GM21786 (cell line): ENCODE data around the gene SSNA1.

ENCODE experiments used
- ATAC-seq: cut with Tn5 transposase; IDR thresholded peaks from one replicate; pipeline ENCODE4 v1.9.1; 2021; ENCODE audit not compliant: unreplicated experiment

The SSNA1 gene

DNA sequence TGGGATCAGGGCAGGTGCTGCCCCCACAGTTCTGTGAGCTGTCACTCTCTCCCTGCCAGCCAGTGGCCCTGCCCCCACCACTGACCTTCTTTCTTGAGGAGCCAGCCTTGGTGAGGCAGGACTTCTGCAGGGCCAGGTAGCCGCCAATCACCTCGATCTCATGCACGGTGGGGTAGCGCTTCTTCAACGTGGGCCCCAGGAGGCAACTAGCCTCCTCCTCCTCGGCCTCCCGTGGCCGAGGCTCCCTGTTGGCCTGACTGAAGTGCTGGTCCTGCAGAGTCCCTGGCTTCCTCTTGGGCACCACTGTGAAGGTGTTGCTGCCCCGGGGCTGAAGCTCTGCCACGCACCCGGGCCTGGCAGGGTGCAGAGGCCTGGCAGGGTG is 10.4 kb downstream of the SSNA1 start:
- ATAC-seq, result no peak

DNA sequence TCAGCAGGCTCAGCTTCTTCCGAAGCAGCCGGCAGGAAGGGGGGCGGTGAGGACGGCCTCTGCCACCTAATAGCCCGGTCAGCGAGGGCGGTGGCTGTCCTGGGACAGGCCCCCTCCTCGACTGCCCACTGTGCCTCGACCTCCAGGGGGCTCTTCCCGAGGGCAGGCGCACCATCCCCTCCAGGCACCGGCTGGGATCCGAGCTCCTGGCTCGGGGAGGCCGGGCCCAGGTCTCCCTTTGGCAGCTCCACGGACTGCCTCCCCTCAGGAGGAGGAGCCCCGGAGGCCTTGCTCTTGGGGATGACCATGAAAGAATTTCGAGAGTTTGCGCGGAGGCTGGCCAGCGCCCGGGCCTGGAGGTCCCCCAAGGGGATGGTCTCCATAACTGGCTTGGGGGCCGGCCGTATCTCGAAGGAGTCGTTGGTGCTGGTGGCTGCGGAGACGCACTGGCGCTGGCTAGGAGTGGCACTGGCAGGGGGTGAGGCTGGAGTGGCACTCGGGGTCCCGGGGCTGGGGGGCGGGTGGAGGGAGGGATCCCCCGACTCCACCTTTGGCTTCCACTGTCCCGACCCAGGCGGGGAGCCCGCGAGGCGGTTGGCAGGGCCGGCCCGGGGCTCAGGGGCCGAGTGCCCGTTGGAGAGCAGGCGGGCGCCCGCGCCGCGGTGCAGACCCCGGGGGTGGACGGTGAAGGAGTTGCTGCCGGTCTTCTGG is 11.1 kb downstream of the SSNA1 start:
- ATAC-seq, result no peak

DNA sequence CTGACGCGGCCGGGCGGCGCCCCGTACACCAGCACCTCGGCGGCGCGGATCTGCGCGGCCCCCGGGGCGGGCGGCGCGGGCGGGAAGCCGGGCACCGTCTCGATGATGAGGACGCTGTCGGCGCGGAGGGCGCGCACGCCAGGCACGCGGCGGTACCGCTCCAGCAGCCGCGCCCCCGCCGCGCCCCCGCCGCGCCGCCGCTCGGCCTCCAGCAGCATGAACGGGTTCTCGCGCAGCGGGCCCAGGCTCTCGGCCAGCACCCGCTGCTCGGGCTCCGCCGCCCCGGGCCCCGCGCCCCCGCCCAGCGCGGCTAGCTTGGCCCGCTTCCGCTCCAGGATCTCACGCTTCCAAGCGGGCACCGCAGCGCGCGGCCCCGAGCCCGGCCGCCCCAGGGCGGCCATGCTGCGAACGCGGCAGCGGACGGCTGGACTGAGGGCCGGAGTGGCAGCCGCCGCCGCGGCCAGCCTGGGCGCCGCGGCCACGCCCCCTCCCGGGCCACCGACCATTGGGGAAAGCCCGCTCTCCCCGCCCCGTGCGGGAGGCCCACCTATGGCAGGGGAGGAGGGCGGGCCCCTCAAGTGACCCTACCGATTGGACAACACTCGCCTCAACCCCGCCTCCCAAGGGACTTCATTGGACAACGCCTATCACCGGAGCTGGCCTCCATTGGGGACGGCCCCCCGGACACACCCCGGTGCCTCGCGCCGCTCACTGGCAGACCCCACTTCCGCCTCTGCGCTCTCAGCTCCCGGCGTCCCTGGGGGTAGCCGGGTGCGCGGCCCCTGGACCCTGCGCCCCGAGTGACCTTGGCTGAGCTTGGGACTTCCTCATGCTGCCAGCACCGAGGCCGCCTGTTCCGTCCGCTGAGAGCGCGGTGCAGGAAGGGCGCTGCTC is 12.1 kb downstream of the SSNA1 start, which contains the start of gene TPRN:
TSS of gene TPRN (minus strand) at position 431 of the 894 bp plus-strand sequence. CDS start at position 401, 30 bp downstream.
- peak; percentile 91 for ATAC-seq

DNA sequence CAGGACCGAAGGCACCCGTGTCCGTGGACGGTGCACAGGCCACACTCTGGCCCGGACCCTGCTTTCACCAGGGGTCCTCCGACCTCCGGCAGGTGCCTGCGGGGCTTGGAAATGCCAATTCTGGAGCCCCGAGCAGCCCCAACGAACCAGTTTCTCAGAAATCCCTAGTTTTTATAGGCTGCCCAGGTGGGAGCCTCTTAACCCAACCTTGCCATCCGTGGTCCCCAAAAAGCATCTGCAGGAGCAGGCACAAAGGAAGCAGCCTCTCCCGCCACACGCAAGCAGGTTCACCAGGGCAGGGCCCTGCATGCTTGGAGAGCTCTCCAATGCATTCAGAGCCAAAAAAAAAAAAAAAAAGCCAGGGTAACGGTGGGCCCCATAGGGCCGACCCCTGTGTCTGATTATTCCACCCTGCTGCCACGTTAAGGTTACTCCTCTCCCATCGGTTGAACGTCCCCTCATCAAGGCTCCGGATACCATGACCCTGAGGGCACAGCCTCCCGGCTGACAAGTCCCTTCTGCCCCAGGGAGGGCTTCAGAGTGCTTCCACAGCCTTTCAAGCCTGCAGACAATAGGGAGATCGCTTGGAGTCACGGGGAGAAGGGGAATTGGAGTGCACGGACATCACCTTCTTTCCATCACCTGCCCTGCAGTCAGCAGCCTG is 12.9 kb downstream of the SSNA1 start:
- no peak for ATAC-seq

DNA sequence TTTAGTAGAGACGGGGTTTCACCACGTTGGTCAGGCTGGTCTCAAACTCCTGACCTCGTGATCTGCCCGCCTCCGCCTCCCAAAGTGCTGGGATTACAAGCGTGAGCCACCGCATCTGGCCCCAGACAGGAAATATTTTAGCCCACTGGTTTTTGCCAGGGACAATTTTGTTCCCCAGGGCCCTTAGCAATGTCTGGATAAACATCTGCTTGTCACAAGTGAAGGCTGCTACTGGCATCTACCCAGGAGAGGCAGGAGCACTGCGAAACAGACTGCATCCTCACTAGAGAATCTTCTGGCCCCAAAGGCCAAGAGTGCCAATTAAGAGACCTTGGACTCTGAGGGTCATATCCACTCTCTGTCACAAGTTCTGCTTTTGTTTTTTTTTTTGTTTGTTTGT is 14.5 kb downstream of the SSNA1 start:
- ATAC-seq, result no peak

DNA sequence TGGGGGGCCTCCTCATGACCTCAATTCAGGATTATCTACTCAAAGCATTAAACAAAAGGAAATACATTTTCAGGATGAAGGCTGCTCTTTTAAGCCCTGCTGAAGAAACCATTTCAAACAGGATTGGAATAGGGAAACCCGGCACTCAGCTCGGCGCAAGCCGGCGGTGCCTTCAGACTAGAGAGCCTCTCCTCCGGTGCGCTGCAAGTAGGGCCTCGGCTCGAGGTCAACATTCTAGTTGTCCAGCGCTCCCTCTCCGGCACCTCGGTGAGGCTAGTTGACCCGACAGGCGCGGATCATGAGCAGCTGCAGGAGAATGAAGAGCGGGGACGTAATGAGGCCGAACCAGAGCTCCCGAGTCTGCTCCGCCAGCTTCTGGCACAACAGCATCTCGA is 16.3 kb downstream of the SSNA1 start:
- no peak for ATAC-seq

DNA sequence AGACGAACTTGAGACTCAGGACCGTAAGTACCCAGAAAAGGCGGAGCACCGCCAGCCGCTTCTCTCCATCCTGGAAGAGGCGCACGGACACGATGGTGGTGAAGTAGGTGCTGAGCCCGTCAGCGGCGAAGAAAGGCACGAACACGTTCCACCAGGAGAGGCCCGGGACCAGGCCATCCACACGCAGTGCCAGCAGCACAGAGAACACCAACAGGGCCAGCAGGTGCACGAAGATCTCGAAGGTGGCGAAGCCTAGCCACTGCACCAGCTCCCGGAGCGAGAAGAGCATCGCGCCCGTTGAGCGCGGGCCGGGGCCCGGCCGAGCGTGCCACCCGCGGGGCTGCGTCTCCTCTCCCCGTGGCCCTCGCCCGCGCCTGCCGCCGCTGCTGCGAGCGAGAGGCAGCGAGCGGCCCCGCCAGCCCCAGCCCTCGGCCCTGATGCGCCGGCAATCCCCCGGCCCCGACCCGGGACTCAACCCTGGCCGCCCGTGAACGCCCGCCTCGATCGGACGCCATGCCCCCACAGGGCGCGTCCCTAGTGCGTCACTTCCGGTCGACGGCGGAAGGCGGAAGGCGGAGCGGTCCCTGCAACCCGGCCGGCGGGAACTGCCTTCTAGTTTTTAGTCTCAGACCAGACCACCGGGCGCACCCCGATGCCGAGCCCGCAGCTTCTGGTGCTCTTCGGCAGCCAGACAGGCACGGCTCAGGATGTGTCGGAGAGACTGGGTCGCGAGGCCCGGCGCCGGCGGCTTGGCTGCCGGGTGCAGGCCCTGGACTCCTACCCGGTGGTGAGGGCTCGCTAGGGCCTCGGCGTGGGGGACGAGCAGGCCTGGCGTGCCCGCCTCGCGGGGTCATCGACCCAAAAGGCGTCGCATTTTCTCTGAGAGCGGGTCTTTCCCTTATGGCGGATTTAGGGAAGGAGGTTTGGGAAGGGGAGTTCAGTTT is 16.9 kb downstream of the SSNA1 start, which contains the start of the genes NDOR1 and TMEM203:
TSS of gene NDOR1 (plus strand) at position 575 of the 944 bp plus-strand sequence. CDS start at position 653, 78 bp downstream.
TSS of gene TMEM203 (minus strand) at position 523 of the 944 bp plus-strand sequence. CDS start at position 289, 234 bp downstream.
- no peak for ATAC-seq

DNA sequence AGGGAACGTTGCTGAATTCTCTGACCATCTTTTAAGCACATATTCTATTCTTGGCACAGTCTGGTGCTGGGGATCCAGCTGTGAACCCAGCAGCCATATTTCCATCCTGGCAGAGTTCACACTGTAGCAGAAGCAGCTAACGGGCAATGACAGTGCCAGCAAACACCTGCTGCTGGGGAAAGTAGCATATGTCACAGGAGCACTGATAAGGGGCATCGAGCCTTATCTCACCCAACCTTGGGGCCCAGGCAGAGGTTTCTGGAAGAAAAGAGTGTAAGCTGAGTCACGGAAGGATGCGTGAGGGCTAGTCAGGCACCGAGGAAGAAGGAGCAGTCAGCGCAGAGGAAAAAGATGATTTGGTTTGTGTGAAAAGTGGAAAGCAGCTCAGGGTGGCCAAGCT is 18.1 kb downstream of the SSNA1 start:
- no peak for ATAC-seq

DNA sequence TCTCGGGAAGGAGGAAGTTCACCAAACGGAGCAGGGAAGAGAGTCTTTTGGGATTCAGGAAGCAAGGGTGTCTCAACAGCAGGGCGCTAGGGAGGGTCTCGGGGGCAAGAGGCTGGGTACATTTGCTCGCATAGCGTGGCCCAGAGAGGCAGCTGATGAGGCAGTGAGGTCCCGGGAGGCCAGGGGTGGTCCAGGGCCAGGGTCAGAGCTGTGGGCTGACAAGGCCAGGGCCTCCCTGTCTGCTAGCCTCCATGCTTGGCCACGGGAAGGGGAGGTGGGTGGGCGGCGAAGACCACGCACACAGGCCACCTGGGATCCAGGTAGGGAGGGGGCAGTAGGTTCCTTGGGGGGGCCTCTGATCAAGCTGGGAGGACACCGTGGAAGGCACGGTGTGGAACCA is 23.1 kb downstream of the SSNA1 start:
- no peak for ATAC-seq

DNA sequence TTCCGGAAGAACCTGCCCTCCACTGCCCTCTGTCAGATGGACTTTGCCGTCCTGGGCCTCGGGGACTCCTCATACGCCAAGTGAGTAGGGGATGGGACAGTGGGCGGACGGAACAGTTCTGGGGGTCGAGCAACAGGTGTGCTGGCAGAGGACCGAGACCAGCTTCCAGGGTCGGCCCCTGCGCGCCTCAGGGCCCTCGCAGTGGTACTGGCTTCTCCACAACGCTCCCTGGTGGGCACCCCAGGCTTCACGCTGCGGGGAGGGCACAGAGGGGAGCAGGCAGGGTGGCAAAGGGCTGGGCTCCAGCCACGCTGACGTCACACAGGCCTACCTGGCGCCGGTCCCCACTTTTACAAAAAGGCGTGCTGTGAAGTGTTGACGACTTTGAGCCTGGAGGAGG is 24.0 kb downstream of the SSNA1 start:
- no peak for ATAC-seq

DNA sequence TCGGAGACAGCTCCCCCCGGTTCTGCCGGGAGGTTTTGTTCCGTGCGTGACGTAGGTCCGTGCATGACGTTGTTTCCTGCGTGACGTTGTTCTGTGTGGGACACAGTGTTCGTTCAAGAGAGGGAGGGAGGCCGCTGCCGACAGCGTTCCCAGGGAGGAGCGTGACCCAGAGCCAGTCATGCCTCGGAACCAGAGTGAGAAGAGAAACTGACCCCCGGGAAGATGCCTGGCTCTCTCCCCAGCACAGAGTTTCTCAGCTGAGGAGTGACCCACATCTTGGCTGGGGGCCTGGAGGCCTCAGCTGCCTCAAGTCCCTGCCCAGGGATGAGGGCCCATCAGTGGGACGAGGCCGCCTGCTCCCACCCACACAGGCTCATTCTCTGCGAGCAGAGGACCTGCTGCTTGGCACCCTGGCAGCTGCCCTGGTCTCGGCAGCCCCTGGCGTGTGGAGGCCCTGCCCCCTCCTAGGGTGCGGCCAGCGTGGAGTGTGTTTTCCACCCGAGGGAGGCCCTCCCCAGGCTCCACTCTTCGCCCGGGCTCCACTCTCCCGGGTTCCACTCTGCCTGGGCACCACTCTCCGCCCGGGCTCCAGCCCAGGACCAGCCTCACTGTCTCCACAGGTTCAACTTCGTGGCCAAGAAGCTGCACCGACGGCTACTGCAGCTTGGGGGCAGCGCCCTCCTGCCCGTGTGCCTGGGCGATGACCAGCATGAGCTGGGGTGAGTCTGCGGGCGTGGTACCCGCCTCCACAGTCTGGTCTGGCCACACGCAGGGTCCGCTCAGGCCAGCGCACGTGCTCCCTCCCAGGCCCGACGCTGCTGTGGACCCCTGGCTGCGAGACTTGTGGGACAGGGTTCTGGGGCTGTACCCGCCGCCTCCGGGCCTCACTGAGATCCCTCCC is 24.9 kb downstream of the SSNA1 start:
- no peak for ATAC-seq

DNA sequence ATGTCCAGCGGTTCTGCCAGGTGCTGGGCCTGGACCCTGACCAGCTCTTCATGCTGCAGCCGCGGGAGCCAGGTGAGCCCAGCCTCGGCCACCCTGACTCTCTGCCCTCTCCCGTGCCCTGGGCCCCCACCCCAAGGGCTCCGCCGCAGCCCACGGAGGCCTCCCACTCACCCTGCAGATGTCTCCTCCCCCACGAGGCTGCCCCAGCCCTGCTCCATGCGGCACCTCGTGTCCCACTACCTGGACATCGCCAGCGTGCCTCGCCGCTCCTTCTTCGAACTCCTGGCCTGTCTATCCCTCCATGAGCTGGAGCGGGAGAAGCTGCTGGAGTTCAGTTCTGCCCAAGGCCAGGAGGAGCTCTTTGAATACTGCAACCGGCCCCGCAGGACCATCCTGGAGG is 26.1 kb downstream of the SSNA1 start:
- no peak for ATAC-seq

DNA sequence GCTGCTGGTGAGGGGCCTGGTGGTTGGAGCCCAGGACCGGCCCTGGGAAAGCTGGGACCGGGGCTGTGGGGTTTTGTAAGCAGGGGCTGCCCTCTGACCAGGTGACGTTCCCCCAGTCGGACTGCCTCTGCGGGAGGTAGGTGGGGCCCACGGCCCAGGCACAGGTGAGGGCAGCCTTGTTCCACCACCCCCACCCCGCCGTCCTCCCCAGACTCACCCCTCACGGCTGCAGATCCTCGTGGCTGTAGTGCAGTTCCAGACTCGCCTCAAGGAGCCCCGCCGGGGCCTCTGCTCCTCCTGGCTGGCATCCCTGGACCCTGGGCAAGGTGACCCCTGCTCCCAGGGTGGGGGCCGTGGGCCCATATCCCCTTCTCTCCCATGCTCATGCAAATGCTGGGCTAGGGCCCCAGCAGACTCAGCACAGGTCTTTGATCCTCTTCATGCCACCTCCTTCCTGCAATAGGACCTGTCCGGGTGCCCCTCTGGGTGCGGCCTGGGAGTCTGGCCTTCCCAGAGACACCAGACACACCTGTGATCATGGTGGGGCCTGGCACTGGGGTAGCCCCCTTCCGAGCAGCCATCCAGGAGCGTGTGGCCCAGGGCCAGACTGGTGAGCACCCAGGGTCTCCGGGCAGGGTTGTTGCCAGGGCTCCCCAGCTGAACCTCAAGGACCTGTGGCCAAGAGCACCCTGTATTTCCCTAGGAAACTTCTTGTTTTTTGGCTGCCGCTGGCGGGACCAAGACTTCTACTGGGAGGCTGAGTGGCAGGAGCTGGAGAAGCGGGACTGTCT is 26.9 kb downstream of the SSNA1 start:
- no peak for ATAC-seq

DNA sequence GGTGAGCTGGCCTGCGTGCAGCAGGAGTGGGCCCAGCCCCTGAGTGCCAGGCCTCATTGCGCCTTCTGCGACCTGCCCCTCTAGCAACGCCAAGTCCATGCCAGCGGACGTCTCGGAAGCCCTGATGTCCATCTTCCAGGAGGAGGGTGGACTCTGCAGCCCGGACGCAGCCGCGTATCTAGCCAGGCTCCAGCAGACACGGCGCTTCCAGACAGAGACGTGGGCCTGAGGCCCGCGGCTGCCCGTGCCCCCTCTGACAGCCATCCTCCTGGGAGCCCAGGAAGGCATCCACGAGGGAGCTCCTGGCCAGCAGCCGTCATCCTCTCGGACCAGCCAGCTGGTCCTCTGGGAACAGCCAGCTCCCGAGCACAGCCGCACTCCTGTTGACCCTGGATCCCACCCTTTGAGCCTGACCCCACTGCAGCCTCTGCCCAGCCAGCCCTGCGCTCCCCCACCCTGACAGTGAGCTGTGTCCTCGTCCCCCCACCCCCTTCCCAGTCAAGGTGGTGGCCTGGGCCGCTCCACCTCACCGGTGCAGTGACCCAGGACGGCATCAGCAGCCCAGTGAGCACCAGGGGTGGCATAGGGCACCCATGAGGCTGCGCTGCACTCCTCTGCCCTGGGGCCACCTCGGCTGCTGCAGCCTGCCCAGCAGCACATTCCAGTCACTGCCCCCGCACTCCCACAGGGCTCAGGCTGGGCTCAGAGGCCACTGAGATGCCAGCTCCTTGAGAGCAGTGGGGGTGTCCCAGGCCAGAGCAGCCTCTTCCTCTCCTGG is 27.9 kb downstream of the SSNA1 start:
- ATAC-seq, result no peak

DNA sequence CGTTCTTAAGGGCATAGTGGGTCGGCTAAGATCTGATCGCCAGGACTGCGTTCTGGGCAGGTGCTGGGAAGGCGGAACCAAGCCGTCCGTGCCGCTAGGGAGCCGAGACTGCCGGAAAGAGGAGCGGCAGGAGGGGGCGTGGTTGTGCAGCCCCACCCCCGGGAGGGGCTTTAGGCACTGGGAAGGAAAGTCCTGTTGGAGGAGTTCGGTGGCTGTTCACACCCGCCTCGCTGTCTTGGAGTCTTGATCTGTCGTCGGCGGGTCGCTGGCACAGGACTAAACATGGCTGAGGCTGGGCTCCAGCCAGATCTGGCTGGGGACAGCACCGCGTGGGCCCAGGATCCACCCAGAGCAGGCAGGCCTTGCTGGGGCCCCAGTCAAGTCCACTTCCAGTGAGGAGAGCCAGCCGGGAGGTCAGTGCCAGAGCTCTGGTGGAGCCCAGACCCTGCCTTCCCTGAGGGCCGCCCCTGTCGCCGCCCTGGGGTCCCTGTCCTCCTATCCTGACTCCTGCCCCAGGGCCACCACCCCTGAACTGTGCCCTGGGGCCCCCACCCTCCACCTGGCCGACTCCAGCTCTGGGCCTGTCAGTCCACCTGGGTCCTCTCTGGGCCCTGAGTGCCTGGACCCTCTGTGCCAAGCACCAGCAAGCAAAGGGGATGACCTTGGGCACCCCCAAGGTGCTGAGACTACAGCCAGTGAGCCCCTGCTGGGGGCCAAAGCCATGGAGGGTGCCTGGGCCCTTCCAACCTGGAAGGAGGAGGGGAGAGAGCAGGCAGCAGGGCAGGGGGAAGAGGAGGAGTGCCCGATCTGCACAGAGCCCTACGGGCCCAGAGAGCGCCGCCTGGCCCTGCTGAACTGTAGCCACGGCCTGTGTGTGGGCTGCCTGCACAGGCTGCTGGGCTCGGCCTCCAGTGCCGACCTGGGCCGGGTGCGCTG is 29.1 kb downstream of the SSNA1 start:
- no peak for ATAC-seq

DNA sequence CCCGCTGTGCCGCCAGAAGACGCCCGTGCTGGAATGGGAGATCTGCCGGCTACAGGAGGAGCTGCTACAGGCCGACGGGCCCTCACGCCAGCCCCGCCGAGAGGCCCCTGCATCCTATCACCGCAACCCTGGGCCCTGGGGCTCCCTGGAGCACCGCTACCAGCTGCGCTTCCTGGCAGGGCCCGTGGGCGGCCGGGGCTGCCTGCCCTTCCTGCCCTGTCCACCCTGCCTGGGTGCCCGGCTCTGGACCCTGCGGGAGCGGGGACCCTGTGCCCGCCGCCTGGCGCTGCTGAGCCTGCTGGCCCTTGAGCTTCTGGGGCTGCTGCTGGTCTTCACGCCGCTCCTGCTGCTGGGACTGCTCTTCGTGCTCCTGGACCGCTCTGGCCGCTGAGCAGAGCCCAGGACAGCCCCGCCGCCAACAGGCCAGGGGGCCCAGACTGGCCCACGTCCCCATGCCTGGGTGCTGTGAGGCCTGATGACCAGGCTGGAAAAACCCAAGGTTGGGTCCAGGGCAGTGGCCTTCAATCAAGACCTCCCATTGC is 29.8 kb downstream of the SSNA1 start:
- ATAC-seq, result no peak
